Osteocyte (in vitro differentiated cells): Measurements from ENCODE around the gene NRG3. TPM values are rescaled to one million over a fixed set of nuclear protein-coding genes. Genes with fewer than 3 reads are reported as not detected.

Source experiments
- DNase-seq: peaks from one replicate; pipeline ENCODE4 v3.0.0; 2021; ENCODE audit warnings: mixed read lengths; ENCODE audit not compliant: unreplicated experiment; ENCODE audit errors: extremely low spot score
- H3K27ac Mint-ChIP-seq: one replicate; pipeline ENCODE4 v1.8.0; 2021; ENCODE audit warnings: mild to moderate bottlenecking, mixed read lengths; ENCODE audit not compliant: unreplicated experiment
- H3K27me3 Mint-ChIP-seq: one replicate; pipeline ENCODE4 v1.8.0; 2021; ENCODE audit warnings: mixed read lengths; ENCODE audit not compliant: unreplicated experiment
- H3K36me3 Mint-ChIP-seq: one replicate; pipeline ENCODE4 v1.8.0; 2021; ENCODE audit warnings: mixed read lengths; ENCODE audit not compliant: unreplicated experiment
- H3K4me1 Mint-ChIP-seq: one replicate; pipeline ENCODE4 v1.8.0; 2021; ENCODE audit warnings: mixed read lengths; ENCODE audit not compliant: unreplicated experiment
- H3K4me3 Mint-ChIP-seq: one replicate; pipeline ENCODE4 v1.8.0; 2021; ENCODE audit warnings: mild to moderate bottlenecking, moderate library complexity, mixed read lengths; ENCODE audit not compliant: unreplicated experiment
- H3K9me3 Mint-ChIP-seq: one replicate; pipeline ENCODE4 v1.8.0; 2021; ENCODE audit warnings: mixed read lengths; ENCODE audit not compliant: unreplicated experiment
- CTCF ChIP-seq: fragments of 200-600 bp; sonication (generic); IDR thresholded peaks from 2 replicates; pipeline ENCODE4 v1.5.0; 2021; ENCODE audit warnings: antibody characterized with exemption, mild to moderate bottlenecking, moderate library complexity
- total RNA-seq: library from RNA; stranded (reverse); gene quantifications from 2 replicates; pipeline ENCODE4 v1.2.1, GENCODE V29; 2021

NRG3 gene
- total RNA-seq, 1 donor from 2014 or later, result not detected

DNA sequence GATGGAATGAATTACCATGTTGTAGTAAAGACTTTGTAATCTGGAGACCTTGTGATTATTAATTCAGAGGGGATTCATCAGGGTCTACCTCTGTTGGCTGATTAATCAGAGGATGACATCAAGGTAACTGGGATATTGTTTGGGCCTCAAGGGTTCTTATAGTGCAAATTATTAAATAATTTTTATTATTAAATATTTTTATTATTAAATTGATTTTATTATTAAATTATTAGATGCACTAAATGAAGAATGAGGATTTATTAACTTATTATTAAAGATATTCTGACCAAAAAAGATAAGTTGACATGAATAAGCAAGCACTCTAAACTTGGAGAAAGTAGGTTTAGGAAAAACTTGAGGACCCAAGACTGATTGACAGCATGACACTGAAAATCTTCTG is 661.7 kb downstream of the NRG3 start:
- no peaks in the 10 kb centered on the region for H3K4me1 Mint-ChIP-seq
- no peak for TF ChIP-seq CTCF
- no peak overlapping the region for H3K27ac Mint-ChIP-seq
- no peak for DNase-seq
- H3K9me3 Mint-ChIP-seq, result no peaks in the 10 kb centered on the region
- no peaks in the 10 kb centered on the region for H3K27me3 Mint-ChIP-seq
- H3K4me3 Mint-ChIP-seq, result no peak overlapping the region
- no peaks in the 10 kb centered on the region for H3K36me3 Mint-ChIP-seq

DNA sequence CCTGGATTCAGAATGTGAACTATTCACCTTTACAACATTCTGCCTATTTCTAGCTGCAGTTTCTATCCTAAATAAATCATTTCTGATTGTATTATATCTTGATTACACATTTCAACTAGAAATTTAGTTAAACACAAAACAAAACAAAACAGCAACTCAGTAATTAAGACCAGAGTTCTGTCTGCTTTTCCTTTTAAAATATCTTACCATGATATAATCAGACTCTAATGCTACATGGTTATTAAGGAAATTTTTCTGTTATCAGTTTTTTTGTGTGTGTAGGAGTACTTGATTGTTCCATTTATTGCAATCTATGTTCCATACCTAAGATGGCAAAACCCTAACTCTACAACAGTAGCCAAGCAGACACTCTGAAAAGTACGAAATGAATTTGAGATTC is 663.3 kb downstream of the NRG3 start:
- no peak overlapping the region for H3K27ac Mint-ChIP-seq
- H3K27me3 Mint-ChIP-seq, result no peaks in the 10 kb centered on the region
- TF ChIP-seq CTCF, result no peak
- no peak for DNase-seq
- H3K36me3 Mint-ChIP-seq, result no peaks in the 10 kb centered on the region
- no peaks in the 10 kb centered on the region for H3K9me3 Mint-ChIP-seq
- no peaks in the 10 kb centered on the region for H3K4me1 Mint-ChIP-seq
- no peak overlapping the region for H3K4me3 Mint-ChIP-seq

- H3K4me3 Mint-ChIP-seq, result no peak overlapping the region
- H3K4me1 Mint-ChIP-seq, result no peaks in the 10 kb centered on the region
- no peak overlapping the region for H3K27ac Mint-ChIP-seq
- no peak for DNase-seq
- H3K27me3 Mint-ChIP-seq, result no peaks in the 10 kb centered on the region
- no peaks in the 10 kb centered on the region for H3K36me3 Mint-ChIP-seq
- H3K9me3 Mint-ChIP-seq, result peaks cover 11% of the 10 kb centered on the region
- TF ChIP-seq CTCF, result no peak
These were observed 668.6 kb downstream of the NRG3 start for GRCh38 chr10:82543631-82544030.

- Mint-ChIP-seq H3K27ac (no peak overlapping the region), H3K27me3 (no peaks in the 10 kb centered on the region), H3K4me1 (no peaks in the 10 kb centered on the region)
These were observed 669.4 kb downstream of the NRG3 start for GRCh38 chr10:82544377-82544776.

GRCh38 chr10:82551506-82551905 is 676.5 kb downstream of the NRG3 start:
- no peak for DNase-seq
- no peak for TF ChIP-seq CTCF
- peaks cover 3% of the 10 kb centered on the region for H3K9me3 Mint-ChIP-seq
- H3K27me3 Mint-ChIP-seq, result no peaks in the 10 kb centered on the region
- H3K4me3 Mint-ChIP-seq, result no peak overlapping the region
- H3K4me1 Mint-ChIP-seq, result no peaks in the 10 kb centered on the region
- no peak overlapping the region for H3K27ac Mint-ChIP-seq
- H3K36me3 Mint-ChIP-seq, result no peaks in the 10 kb centered on the region

More at GRCh38 chr10:82544377-82544776, 669.4 kb downstream of the NRG3 start:
- no peaks in the 10 kb centered on the region for H3K36me3 Mint-ChIP-seq
- TF ChIP-seq CTCF, result no peak
- H3K9me3 Mint-ChIP-seq, result peaks cover 11% of the 10 kb centered on the region
- DNase-seq, result no peak
- no peak overlapping the region for H3K4me3 Mint-ChIP-seq
